Measurements from ENCODE around the gene PSMA2.

- TF ChIP-seq, protein P1, sequence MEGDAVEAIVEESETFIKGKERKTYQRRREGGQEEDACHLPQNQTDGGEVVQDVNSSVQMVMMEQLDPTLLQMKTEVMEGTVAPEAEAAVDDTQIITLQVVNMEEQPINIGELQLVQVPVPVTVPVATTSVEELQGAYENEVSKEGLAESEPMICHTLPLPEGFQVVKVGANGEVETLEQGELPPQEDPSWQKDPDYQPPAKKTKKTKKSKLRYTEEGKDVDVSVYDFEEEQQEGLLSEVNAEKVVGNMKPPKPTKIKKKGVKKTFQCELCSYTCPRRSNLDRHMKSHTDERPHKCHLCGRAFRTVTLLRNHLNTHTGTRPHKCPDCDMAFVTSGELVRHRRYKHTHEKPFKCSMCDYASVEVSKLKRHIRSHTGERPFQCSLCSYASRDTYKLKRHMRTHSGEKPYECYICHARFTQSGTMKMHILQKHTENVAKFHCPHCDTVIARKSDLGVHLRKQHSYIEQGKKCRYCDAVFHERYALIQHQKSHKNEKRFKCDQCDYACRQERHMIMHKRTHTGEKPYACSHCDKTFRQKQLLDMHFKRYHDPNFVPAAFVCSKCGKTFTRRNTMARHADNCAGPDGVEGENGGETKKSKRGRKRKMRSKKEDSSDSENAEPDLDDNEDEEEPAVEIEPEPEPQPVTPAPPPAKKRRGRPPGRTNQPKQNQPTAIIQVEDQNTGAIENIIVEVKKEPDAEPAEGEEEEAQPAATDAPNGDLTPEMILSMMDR (IDR thresholded peaks at IDR 0.05): no peak
- TF ChIP-seq POLR2A (IDR thresholded peaks at IDR 0.05): no peak
Observed at GRCh38 chr7:42914009-42914408, 18.0 kb downstream of the PSMA2 start.

Data from esophagus squamous epithelium (tissue), 4 donors.